Inferior parietal cortex (tissue), 1 donor: ENCODE results near the gene MUC15.
"Not testable (repeated sequence)": the region's sequence is repeated elsewhere in the genome, so short reads cannot be mapped to it uniquely, and the experiment has no call there.

ENCODE experiments used
- DNase-seq: peaks from one replicate; pipeline ENCODE4 v3.0.0-alpha.2; 2016; ENCODE audit errors: extremely low spot score

The MUC15 gene

GRCh38 chr11:26571861-26572654 is at the start of gene MUC15:
Gene MUC15 (minus strand): TSS chr11:26572263. CDS start chr11:26567094, 5,169 bp downstream.
- no peak for DNase-seq

- no peak for DNase-seq
Measured at GRCh38 chr11:26621132-26621531, 49.1 kb upstream of the MUC15 start.

GRCh38 chr11:26620282-26621045 is 48.4 kb upstream of the MUC15 start:
- DNase-seq: no peak

- no peak for DNase-seq
Measured at GRCh38 chr11:26618441-26618840, 46.4 kb upstream of the MUC15 start.

- DNase-seq: no peak
Measured at GRCh38 chr11:26613759-26614158, 41.7 kb upstream of the MUC15 start.

- DNase-seq: no peak
Measured at GRCh38 chr11:26608507-26609146, 36.6 kb upstream of the MUC15 start.

GRCh38 chr11:26607725-26608506 is 35.9 kb upstream of the MUC15 start:
- no peak for DNase-seq

- no peak for DNase-seq
Measured at GRCh38 chr11:26599876-26600434, 27.9 kb upstream of the MUC15 start.

- DNase-seq: no peak
Measured at GRCh38 chr11:26599425-26599824, 27.4 kb upstream of the MUC15 start.

GRCh38 chr11:26597899-26598298 is 25.8 kb upstream of the MUC15 start:
- DNase-seq: no peak

- not testable (repeated sequence) for DNase-seq
Measured at GRCh38 chr11:26597049-26597689, 25.1 kb upstream of the MUC15 start.

- not testable (repeated sequence) for DNase-seq
Measured at GRCh38 chr11:26595207-26595865, 23.3 kb upstream of the MUC15 start.

- DNase-seq: no peak
Measured at GRCh38 chr11:26593691-26594090, 21.6 kb upstream of the MUC15 start.

GRCh38 chr11:26587073-26587472 is 15.0 kb upstream of the MUC15 start:
- DNase-seq: no peak

- no peak for DNase-seq
Measured at GRCh38 chr11:26584818-26585217, 12.8 kb upstream of the MUC15 start.

- no peak for DNase-seq
Measured at GRCh38 chr11:26583550-26583949, 11.5 kb upstream of the MUC15 start.

- no peak for DNase-seq
Measured at GRCh38 chr11:26580929-26581328, 8.9 kb upstream of the MUC15 start.

GRCh38 chr11:26579683-26580082 is 7.6 kb upstream of the MUC15 start:
- no peak for DNase-seq

GRCh38 chr11:26578998-26579661 is 7.1 kb upstream of the MUC15 start:
- DNase-seq: no peak

GRCh38 chr11:26575946-26576345 is 3.9 kb upstream of the MUC15 start:
- no peak for DNase-seq
